T-helper 1 cell treated with Interleukin-12 subunit alpha and Interleukin-12 subunit beta and Interleukin-4 antibody, amounts not matched to agents 30 μg/mL and 1 μg/mL, for 36 hours (primary cell): ENCODE results near the gene LHX1.

Experiments
- H3K27ac Mint-ChIP-seq: one replicate; pipeline ENCODE4 v1.8.0; 2021; ENCODE audit warnings: mild to moderate bottlenecking, mixed read lengths
- H3K27me3 Mint-ChIP-seq: one replicate; pipeline ENCODE4 v1.8.0; 2021; ENCODE audit warnings: low read depth, mixed read lengths
- H3K36me3 Mint-ChIP-seq: one replicate; pipeline ENCODE4 v1.8.0; 2021; ENCODE audit warnings: low read depth, mixed read lengths
- H3K4me1 Mint-ChIP-seq: one replicate; pipeline ENCODE4 v1.8.0; 2021; ENCODE audit warnings: low read depth, mixed read lengths
- H3K4me3 Mint-ChIP-seq: one replicate; pipeline ENCODE4 v1.8.0; 2021; ENCODE audit warnings: mild to moderate bottlenecking, moderate library complexity, mixed read lengths
- H3K9me3 Mint-ChIP-seq: one replicate; pipeline ENCODE4 v1.8.0; 2021; ENCODE audit warnings: mixed read lengths

Gene LHX1

GRCh38 chr17:36993227-36993626 lies 56.0 kb downstream of the LHX1 start:
- no peaks in the 10 kb centered on the region for H3K4me1 Mint-ChIP-seq
- peaks cover 4% of the 10 kb centered on the region for H3K9me3 Mint-ChIP-seq
- no peaks in the 10 kb centered on the region for H3K27me3 Mint-ChIP-seq
- H3K36me3 Mint-ChIP-seq: peaks cover 64% of the 10 kb centered on the region
- no peak overlapping the region for H3K27ac Mint-ChIP-seq
- no peak overlapping the region for H3K4me3 Mint-ChIP-seq
